ENCODE measurements around the gene CHSY1. TPM values are rescaled to one million over a fixed set of nuclear protein-coding genes. Genes with fewer than 3 reads are reported as not detected.
A peak's percentile ranks its signal among the peaks of the same experiment; 100 is the strongest.

The CHSY1 gene
- total and polyA plus RNA-seq, 2 donors (not counting 1 experiment from before 2014, with no cell fraction given) = 4.7 to 20.3 TPM

DNA sequence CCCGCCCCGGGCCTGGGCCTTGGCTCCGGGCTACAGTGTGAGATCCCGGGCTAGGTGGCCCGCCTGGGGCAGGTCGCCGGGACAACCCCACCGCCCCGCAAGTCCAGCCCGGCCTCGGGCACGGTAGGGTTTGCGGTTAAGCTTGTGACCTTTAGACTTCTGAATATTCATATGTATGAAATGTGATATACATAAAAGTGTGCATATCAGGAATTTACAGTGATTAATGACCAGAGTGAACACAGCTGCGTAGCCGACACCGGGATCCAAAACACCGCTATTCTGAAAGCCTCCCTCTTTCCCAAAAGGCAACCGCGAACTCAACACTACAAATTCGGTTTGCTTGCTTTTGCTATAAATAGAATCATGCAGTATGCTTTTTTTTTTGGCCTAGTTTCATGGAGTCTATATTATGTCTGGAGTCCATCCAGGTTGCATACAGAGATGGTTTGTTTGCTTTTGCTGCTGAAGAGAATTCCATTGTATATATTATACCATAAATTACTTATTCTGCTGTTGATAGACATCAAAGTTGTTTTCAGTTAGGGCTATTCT is 43.8 kb upstream of the CHSY1 start:
- TF ChIP-seq EZH2 (IDR thresholded peaks at IDR 0.05; ENCODE audit: borderline replicate concordance, insufficient read depth, low read depth, low read length, poor library complexity, severe bottlenecking) = no peak
- TF ChIP-seq, protein P1, sequence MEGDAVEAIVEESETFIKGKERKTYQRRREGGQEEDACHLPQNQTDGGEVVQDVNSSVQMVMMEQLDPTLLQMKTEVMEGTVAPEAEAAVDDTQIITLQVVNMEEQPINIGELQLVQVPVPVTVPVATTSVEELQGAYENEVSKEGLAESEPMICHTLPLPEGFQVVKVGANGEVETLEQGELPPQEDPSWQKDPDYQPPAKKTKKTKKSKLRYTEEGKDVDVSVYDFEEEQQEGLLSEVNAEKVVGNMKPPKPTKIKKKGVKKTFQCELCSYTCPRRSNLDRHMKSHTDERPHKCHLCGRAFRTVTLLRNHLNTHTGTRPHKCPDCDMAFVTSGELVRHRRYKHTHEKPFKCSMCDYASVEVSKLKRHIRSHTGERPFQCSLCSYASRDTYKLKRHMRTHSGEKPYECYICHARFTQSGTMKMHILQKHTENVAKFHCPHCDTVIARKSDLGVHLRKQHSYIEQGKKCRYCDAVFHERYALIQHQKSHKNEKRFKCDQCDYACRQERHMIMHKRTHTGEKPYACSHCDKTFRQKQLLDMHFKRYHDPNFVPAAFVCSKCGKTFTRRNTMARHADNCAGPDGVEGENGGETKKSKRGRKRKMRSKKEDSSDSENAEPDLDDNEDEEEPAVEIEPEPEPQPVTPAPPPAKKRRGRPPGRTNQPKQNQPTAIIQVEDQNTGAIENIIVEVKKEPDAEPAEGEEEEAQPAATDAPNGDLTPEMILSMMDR (IDR thresholded peaks at IDR 0.05) = no peak
- Histone ChIP-seq H3K79me2 (ENCODE audit: control insufficient read depth, insufficient read depth, low read length) (peaks cover 45% of the 10 kb centered on the region), H3K9me3 (ENCODE audit: control extremely low read depth in 1 of 3, control insufficient read depth in 2 of 3, insufficient read depth in 1 of 3, low read length in 2 of 3) (peaks cover 0 to 4% (median 0%) of the 10 kb centered on the region in 3 donors), H4K20me1 (ENCODE audit: control insufficient read depth, insufficient read depth, low read length, poor library complexity, severe bottlenecking) (peaks cover 40% of the 10 kb centered on the region), H3K27ac (ENCODE audit: low read length in 2 of 2) (peak overlapping the region; percentile 70 to 91), H3K9ac (ENCODE audit: low read length) (peak overlapping the region; percentile 90), H3K27me3 (replicated peaks in 1 of 4; ENCODE audit: control extremely low read depth in 1 of 4, control insufficient read depth in 3 of 4, insufficient read depth in 4 of 4, low read length in 3 of 4) (no peaks in the 10 kb centered on the region), H2AFZ (ENCODE audit: insufficient read depth, low read depth, low read length, poor library complexity, severe bottlenecking) (peak overlapping the region; percentile 96), H3K4me3 (ENCODE audit: control extremely low read depth in 1 of 5, extremely low read depth in 1 of 5, insufficient read depth in 1 of 5, low read depth in 2 of 5, low read length in 4 of 5) (peak overlapping the region; percentile 70 to 96 (median 93)), H3K36me3 (replicated peaks in 1 of 2; ENCODE audit: control extremely low read depth in 1 of 2, control insufficient read depth in 1 of 2, extremely low read depth in 1 of 2, insufficient read depth in 2 of 2, low read length in 1 of 2) (peaks cover 7 to 12% of the 10 kb centered on the region in 2 experiments), H3K4me1 (ENCODE audit: control insufficient read depth in 2 of 2, insufficient read depth in 2 of 2, low read length in 2 of 2) (peaks cover 29 to 30% of the 10 kb centered on the region in 2 donors), H3K4me2 (replicated peaks; ENCODE audit: low read depth, low read length, poor library complexity, severe bottlenecking) (peak overlapping the region; percentile 81)
- Mint-ChIP-seq H3K27me3 (no peaks in the 10 kb centered on the region), H3K27ac (peak overlapping the region; percentile 98), H3K4me1 (peaks cover 39% of the 10 kb centered on the region), H3K9me3 (ENCODE audit: insufficient read depth) (no peaks in the 10 kb centered on the region), H3K4me3 (peak overlapping the region; percentile 96)
- DNase-seq (no peak), ATAC-seq (ENCODE audit: low read depth) (no peak)
- intact Hi-C loops (cut with micrococcal nuclease) = loop anchor here (1.0 to 2.0 kb wide), 3 partner anchors 39 to 429 kb away; partner anchors contain the start of genes TARS3 and TM2D3
- ChIA-PET POLR2A (interaction anchor here (1.3 to 1.7 kb wide), 3 partner anchors 38 to 356 kb away, joined by 3 to 14 read pairs (median 3); partner anchors contain the start of genes CHSY1 and TM2D3), CTCF (interaction anchor here (1.0 to 13.9 kb wide), 8 partner anchors 9 to 428 kb away, joined by 3 to 159 read pairs (median 7); partner anchors contain the start of genes TARS3 and TM2D3)
- 0% methylated on average over 9 of the region's 20 CpGs for whole genome bisulfite sequencing (ENCODE audit: insufficient coverage)
